ENCODE measurements around the gene ANKRD12.

The ANKRD12 gene

DNA sequence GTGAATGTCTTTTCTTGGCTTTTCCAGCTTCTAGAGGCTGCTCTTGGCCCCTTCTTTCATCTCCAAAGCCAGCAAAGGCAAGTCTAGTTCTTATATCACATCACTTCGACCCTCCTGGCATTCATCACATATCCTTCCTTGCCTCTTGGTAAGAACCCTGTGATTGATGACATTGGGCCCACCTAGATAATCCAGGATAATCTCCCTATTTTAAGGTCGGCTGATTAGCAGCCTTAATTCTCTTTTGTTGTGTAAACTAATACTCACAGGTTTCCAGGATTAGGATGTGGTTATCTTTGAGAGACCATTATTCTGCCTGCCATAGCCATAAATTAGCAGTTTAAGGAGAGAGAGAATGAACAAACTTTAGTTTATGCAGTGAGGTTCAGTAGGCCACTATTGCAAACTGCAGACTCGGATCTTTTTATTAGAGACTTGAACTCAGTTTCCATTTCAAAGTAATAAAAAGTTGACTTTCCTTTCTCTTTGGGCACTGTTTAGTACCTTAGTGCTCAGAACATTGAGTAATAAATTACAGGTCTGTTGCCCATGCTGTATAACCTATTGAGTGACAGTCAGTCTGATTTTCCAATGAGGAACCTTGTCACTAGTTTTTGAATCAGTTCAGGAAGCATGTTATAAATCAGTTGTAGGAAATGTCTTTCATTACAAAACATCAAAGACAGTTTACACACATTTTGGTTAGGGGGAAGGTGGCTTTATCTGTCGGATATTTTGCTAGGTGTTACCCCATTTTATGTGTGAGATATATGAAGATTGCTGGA lies 29.6 kb upstream of the ANKRD12 start:
- FAIRE-seq, result no peak

GRCh38 chr18:9108911-9109310 lies 27.7 kb upstream of the ANKRD12 start:
- no peak for FAIRE-seq

GRCh38 chr18:9109523-9109922 lies 27.1 kb upstream of the ANKRD12 start:
- FAIRE-seq, result no peak

DNA sequence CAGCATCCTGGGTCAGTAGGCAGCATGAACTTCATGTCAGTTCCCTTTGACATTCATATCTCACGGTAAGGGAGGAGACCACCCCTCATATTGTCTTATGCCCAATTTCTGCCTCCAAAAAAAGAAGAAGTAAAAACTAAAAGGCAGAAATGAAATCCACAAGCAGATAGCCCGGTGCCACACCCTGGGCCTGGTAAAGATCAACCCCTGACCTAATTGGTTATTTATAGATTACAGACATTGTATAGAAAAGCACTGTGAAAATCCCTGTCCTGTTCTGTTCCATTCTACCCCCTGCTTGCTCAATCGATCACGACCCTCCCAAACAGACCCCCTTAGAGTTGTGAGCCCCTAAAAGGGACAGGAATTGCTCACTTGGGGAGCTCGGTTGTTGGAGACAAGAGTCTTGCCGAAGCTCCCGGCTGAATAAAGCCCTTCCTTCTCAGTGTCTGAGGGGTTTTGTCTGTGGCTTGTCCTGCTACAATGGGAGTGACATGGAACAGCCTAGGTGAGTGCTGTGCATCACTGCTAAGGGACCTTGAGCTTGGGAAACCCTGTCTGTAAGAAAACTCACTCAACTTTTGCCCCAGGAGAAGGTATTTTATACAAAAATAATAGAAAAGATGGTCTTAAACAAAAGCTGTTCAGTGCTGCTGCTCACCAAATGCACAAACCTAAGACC lies 23.0 kb upstream of the ANKRD12 start:
- FAIRE-seq, result no peak

DNA sequence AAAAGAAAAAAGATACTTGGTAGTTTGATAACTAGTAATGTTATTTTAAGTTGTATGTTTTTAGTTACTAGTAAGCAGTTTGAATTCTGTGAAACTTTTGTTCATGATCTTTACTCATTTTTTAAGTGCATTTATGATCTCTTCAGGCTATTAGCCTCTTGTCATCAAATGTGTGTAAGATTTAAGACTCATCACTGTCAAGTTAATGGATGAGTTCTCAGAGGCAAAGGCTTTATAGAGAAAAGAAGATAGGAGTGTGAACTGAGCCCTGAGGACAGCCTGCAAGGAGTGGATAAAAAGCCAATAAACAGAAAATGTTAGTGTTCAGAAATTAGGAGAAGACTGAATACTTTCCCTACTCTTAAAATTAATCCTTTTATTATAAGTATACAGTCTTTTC lies 20.6 kb upstream of the ANKRD12 start:
- no peak for FAIRE-seq

DNA sequence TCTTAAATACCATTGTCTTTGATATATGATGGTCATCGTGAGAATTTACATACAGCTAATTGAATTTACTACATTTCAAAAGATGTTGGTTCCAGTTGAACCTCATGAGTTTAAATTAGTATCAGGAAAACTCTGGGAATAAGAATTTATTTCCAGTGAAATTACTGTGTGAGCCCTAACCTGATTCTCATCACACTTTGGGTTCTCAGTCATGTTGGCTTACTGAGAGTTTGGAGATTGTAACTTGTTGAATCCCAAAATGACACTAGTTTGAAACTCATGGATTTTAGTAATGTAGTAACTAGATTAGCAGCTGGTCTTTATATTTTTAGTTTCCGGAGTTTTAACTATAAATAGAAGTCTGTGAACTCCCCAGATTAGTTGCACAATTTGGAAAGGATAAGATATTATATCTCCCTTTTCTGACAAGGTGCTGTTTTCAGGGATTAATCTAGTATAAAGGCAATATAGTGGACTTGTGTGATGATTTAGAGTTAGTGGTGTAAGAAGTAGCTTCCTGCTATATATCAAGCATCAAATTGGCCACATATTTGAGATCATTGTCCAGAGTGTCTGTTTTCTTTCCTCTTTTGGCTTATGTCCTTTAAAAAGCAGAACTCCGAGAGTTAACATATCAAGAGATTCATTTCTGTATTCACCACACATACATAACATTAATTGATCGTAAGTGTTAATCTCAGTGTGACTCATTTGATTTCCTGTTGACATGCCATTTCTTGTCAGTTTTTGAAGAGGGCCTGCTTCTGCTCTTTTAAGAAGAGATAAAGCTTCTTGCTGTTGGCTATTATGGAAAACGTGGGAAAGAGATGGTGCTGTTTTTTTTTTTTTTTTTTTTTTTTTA lies 18.4 kb upstream of the ANKRD12 start:
- FAIRE-seq, result no peak

DNA sequence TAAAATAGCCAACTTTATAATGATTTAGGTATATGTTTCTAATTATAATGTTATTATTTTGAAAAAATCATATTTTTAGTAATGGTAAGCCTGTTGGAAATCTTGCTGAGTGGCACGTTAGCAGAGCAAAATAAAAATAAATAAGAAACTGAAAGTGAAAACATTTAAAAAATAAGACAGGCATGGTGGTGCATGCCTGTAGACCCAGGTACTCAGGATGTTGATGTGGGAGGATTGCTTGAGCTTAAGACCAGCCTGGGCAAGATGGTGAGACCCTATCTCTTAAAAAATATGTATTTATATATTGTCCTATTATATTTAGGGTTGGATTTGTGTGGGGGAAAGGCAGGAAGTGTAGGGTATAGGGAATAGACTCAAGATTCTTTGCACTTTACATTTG lies 15.8 kb upstream of the ANKRD12 start:
- no peak for FAIRE-seq

DNA sequence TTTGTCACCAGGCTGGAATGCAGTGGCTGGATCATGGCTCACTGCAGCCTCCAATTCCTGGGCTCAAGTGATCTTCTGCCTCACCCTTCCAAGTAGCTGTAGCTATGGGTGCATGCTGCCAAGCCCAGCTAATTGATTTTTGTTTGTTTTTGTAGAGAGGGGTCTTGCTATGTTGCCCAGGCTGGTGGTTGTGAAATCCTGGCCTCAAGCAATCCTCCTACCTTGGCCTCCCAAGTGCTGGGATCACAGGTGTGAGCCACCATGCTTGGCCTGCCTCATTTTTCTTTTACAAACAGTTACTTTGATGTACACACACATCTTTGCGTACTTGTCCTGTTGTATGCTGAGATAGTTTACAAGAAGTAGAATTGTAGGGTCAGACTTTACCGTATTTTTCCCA lies 13.1 kb upstream of the ANKRD12 start:
- no peak for FAIRE-seq

DNA sequence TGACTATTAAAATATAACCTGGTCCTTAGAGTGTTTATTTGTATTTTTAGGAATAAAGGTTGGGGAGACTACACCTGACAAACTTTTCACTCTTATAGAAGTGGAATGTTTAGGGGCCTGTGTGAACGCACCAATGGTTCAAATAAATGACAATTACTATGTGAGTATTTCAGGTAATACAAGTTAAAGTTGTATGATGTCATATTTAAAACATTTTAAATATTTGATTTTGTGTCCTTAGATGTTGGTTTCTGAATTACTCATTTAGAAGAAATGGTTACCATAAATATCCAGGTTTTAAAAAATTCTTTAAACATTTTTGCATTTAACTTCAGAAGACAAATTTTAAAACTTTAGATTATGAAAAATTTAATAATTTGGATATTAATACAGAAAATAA lies 11.8 kb upstream of the ANKRD12 start:
- FAIRE-seq, result peak; percentile 76

DNA sequence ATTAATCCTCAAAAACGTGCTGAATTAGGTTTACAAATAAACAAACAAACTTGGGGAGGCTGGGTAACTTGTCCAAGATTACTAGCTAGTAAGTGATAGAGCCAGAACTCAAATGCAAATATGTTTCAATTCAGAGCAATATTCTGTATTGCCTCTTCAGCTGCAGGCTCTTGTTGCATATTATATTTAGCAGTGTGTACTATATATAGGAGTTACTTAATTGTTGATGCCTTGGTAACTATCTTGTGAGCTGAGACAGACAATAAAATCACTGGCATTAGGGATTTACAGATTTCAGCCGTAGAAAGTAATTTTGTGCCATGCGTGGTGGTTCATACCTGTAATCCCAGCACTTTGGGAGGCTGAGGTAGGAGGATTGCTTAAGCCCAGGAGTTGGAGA lies 10.2 kb upstream of the ANKRD12 start:
- no peak for FAIRE-seq

- no peak for FAIRE-seq
Measured at GRCh38 chr18:9130195-9130594, 6.4 kb upstream of the ANKRD12 start.

DNA sequence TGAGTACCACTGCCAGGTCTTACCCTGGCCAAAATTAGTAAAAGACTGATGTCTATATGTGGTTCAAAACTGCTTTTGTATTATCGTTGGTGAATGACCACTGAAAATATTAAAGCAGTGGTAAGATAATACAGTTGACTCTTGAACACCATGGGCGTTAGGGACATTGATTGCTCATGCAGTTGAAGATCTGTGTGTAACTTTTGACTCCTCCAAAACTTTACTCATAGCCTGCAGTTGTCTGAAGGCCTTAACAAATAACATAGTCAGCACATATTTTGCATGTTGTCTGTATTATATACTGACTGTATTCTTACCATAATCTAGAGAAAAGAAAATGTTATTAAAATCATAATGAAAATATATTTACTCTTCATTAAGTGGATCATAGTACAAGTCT lies 5.8 kb upstream of the ANKRD12 start:
- no peak for FAIRE-seq

DNA sequence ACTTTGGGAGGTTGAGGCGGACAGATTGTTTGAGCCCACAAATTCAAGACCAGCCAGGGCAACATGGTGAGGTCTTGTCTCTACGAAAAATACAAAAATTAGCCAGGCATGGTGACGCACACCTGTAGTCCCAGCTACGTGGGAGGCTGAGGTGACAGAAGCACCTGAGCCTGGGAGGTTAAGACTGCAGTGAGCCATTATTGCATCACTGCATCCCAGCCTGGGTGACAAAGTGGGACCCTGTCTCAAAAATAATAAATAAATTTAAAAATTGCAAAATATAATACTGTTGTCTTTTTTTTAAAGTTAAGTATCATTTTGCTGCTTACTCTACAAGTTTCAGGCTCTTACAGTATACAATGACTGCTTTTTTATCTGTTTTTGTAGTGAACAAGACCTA lies 4.0 kb upstream of the ANKRD12 start:
- FAIRE-seq, result no peak

- no peak for FAIRE-seq
Measured at GRCh38 chr18:9133225-9133624, 3.4 kb upstream of the ANKRD12 start.

GRCh38 chr18:9135081-9135911 lies 1.3 kb upstream of the ANKRD12 start:
- no peak for FAIRE-seq

- no peak for FAIRE-seq
Measured at GRCh38 chr18:9135912-9136314, 668 bp upstream of the ANKRD12 start.

DNA sequence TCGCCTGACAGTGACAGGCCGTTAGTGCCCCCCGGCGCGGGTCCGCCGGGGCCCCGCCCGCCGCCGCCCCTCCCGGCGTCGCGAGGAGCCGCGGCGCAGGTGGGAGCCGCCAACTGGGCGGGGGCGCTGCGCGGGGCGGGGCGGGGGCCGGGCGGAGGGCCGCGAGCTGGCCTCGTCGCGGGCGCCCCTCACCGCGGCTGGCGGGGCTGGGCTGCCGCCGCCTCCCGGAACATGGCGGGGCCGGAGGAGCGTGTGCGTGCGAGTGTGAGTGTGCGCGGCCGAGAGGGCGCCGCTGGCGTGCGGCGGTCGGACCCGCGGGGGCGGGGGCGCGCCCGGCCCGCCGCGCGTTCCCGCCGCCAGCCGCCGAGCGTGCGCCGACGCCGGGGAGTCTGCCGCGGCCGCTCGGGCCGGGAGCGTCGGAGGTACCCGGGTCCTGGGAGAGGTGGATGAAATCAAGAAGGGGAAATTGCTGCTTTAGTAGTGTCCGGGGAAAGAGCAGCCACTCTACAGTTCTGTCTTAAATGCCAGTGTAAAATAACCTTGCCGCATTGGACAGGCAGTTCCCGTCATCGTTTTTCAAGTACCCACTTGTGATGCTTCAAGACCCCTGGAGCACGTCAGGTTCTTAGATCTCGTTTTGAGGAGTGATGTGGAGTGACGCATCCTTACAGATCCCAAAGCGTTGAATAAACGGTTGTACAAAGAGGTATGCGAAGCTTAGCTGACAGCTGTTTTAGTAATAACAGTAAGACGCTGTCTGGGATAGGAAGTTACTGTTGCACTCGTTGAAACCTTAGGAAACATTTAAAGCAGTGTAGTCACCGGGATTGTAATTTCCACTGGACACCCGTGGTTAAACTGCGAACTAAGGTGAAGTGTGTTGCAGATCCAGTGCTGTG lies 836 bp downstream of the ANKRD12 start:
- FAIRE-seq, result no peak

DNA sequence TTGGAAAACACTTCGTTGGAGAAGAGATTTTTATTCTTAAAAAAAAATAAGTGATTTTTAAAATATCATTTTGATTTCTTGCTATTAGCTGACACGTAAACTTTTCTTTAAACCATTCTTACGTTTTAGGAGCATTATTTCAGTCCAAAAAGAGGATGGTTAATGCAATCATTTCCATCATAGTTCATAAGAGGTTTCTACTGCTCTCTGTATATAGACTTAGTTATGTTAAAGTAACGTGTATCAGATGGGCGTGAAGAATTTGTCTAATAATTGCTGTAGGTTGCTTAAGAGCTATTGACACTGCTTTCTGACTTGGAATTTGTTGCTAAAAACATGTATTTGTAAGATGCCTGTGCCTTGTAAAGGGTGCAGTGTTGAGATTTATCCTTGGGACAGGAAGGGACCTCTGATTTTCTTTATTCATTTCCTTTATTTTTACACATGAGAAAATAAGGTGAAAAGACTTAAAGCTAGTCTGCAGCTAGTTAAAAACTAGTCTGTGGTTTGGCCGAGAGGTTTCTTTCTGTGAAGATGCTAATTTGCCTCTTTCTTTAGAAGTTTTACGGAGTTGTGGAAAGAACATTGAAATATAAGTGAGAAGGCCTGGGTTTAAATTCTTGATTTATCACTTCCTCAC lies 2.9 kb downstream of the ANKRD12 start:
- no peak for FAIRE-seq

DNA sequence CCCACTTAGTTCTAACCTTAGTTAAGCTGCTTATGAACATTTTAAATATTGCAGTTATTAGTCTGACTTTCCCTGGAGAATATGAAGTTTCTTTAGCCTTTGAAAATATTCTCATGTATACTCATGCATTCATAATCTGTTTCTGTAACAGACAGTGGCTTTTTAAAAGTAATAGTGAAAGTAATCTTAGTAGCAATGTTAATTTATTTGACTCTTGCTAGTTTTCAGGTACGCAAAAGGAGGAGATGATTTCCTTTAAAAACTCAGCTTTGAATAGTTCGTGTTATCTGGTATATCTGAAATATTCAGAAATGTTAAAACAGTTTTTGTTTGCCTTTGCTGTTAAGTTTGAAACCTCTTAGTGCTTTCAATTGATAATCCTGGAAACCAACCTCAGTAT lies 3.8 kb downstream of the ANKRD12 start:
- FAIRE-seq, result no peak

- no peak for FAIRE-seq
Measured at GRCh38 chr18:9140984-9141383, 4.4 kb downstream of the ANKRD12 start.

DNA sequence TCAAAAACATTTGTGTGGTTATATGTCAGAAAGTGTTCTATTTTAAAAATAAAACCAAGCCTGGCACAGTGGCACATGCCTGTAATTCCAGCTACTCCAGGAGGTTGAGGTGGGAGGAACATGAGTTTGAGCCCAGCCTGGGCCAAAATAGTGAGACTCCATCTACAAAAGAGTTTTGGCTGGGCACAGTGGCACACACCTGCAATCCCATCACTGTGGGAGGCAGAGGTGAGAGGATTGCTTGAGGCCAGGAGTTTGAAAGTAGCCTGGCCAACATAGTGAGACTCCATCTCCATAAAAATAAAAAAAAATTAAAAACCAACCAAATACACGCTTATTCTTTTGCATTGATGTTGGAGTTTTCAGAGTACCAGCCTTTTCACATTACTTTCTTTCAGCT lies 9.6 kb downstream of the ANKRD12 start:
- no peak for FAIRE-seq

Data from endometrium (tissue), 2 donors.